H1 (cell line): Measurements from ENCODE around the gene ZBTB49. TPM values are rescaled to one million over a fixed set of nuclear protein-coding genes. Genes with fewer than 3 reads are reported as not detected.

Source experiments
- HDAC6 ChIP-seq: IDR thresholded peaks from one replicate; pipeline ENCODE4 v1.7.1; 2012; ENCODE audit warnings: low read depth, mild to moderate bottlenecking, inconsistent platforms, low read length, moderate library complexity
- polyA plus RNA-seq, 7 experiments: library from polyadenylated mRNA; depleted of rRNA in 3 of 7; stranded (reverse) in 5 of 7; unstranded in 2 of 7; fragments of >200 nt in 5 of 7; fragments of 200-250 nt in 2 of 7; gene quantifications; 1 replicate in 5 of 7; 2 replicates in 1 of 7; 4 replicates in 1 of 7; pipeline versions ENCODE4 v1.2.1 to v1.2.3, GENCODE V29; 2011 to 2013; ENCODE audit warnings: missing spikeins in 2 of 7, mixed read lengths in 2 of 7
- total RNA-seq: library from RNA; stranded (reverse); fragmentation: NEBNext Ultra II Directional; extraction: Animal tissue kit (Norgen Biotek cat#: 25700); gene quantifications from 2 replicates; pipeline ENCODE4 v1.2.1, GENCODE V29; 2021

ZBTB49 gene
- total and polyA plus RNA-seq, 2 of the 8 experiments (the other 6 are each of a cell fraction or from before 2014, with no cell fraction given), result 4.2 to 6.8 TPM

GRCh38 chr4:4332529-4332928 lies 42.5 kb downstream of the ZBTB49 start (continued):
- no peak for TF ChIP-seq HDAC6
